ENCODE measurements around the gene ZNF444. TPM values are rescaled to one million over a fixed set of nuclear protein-coding genes. Genes with fewer than 3 reads are reported as not detected.
A peak's percentile ranks its signal among the peaks of the same experiment; 100 is the strongest.

ZNF444 gene
- total RNA-seq, 4 donors from 2014 or later, result 10.6 to 22.1 (median 15.6) TPM

DNA sequence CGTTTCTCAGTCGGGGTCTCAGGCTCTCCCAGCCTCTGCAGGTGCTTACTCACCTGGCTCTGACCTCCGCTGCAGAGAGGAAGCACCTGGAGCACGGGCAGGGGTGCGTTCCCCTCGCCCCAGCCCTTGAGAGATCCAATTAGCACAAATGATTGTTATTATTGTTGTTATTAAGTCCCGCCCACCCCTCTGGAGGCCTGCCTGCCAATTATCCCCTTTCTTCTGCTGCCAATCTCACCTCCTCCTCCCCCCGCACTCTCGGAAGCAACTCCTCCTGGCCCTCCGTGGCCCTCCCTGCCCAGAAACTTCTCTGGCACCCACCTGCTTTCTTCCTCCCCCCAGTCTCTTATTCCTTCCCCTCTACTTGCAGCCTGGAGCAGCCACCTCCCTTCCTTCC is 28.8 kb upstream of the ZNF444 start:
- Histone ChIP-seq H3K4me3 (no peak overlapping the region), H3K36me3 (peaks cover 0 to 19% (median 0%) of the 10 kb centered on the region in 3 donors), H3K9me3 (no peaks in the 10 kb centered on the region), H3K27ac (peak overlapping the region in 3 of 4 donors; percentile 33 to 69 (median 39)), H3K27me3 (no peaks in the 10 kb centered on the region), H3K4me1 (peaks cover 63 to 99% (median 84%) of the 10 kb centered on the region in 3 donors)
- intact Hi-C loops (cut with DNase I), result no loop called here
- 47 to 52% methylated on average over 7 to 10 of the region's 10 CpGs for WGBS, 2 donors
- no peak for DNase-seq
- TF ChIP-seq, protein P1, sequence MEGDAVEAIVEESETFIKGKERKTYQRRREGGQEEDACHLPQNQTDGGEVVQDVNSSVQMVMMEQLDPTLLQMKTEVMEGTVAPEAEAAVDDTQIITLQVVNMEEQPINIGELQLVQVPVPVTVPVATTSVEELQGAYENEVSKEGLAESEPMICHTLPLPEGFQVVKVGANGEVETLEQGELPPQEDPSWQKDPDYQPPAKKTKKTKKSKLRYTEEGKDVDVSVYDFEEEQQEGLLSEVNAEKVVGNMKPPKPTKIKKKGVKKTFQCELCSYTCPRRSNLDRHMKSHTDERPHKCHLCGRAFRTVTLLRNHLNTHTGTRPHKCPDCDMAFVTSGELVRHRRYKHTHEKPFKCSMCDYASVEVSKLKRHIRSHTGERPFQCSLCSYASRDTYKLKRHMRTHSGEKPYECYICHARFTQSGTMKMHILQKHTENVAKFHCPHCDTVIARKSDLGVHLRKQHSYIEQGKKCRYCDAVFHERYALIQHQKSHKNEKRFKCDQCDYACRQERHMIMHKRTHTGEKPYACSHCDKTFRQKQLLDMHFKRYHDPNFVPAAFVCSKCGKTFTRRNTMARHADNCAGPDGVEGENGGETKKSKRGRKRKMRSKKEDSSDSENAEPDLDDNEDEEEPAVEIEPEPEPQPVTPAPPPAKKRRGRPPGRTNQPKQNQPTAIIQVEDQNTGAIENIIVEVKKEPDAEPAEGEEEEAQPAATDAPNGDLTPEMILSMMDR (IDR thresholded peaks at IDR 0.05), result no peak

DNA sequence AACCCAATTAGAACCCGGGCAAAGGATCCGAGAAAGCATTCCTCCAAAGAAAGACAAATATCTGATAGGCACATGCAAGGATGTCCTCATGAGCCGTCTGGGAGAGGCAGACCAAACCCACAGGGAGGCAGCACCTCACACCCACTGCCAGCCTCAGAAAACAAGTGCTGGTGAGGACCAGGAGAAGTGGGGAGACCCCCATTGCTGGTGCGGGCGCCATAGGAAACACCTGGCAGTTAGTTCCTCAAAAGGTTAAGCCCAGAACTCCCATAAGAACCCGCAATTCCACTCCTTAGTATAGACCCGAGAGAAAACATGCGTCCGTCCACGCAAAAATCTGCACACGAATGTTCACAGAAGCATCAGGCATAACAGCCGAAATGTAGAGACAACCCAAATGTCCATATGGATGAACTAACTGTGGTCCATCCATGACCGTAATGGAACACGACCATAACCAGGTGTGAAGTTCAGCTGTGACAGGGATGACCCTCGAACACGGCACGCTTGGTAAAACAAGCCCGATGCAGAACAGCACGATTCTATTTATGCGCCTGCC is 27.9 kb upstream of the ZNF444 start:
- WGBS, 2 donors, result 64 to 73% methylated on average over 17 to 20 of the region's 20 CpGs
- H3K27ac ChIP-seq, result peak overlapping the region in 3 of 4 donors; percentile 33 to 69 (median 39)

DNA sequence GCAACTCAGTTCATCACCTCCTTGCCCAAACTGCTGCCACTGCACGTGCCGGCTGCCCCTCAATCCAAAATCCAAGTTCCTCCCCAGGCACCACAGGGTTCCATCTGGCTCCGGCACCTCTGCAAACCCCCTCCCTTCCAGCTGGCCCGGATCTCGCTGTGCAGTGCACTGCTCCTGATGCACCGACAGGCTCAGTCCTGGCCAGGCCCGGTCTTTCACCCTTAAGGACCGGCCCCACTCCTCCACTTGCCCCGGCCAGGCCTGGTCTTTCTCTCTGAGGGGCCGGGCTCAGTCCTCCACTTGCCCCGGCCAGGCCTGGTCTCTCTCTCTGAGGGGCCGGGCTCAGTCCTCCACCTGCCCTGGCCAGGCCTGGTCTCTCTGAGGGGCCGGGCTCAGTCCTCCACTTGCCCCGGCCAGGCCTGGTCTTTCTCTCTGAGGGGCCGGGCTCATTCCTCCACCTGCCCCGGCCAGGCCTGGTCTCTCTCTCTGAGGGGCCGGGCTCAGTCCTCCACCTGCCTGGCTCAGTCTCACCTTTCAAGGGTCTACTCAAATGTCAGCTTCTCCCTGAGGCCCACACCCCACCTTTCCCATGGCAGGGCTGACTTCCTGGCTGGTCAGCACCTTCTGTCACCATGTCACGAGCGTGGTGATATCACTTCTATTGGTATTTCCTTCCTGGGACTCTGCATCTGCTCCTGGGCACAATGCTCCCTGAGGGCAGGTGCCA is 26.9 kb upstream of the ZNF444 start:
- TF ChIP-seq, protein P1 (IDR thresholded peaks at IDR 0.05), result no peak
- TF ChIP-seq POLR2A (IDR thresholded peaks at IDR 0.05), result no peak
- no peak overlapping the region for H3K27ac ChIP-seq
- intact Hi-C loops (cut with DNase I), result no loop called here
- H3K4me3 ChIP-seq, result no peak overlapping the region
- peaks cover 0 to 19% (median 0%) of the 10 kb centered on the region in 3 donors for H3K36me3 ChIP-seq
- H3K9me3 ChIP-seq, result no peaks in the 10 kb centered on the region
- peaks cover 64 to 99% (median 84%) of the 10 kb centered on the region in 3 donors for H3K4me1 ChIP-seq
- H3K27me3 ChIP-seq, result no peaks in the 10 kb centered on the region
- 72 to 84% methylated on average over 14 to 18 of the region's 19 CpGs for WGBS, 2 donors
- no peak for DNase-seq

More for the DNA sequence above, 27.9 kb upstream of the ZNF444 start:
- Histone ChIP-seq H3K27me3 (no peaks in the 10 kb centered on the region), H3K36me3 (peaks cover 0 to 19% (median 0%) of the 10 kb centered on the region in 3 donors), H3K4me1 (peaks cover 64 to 99% (median 84%) of the 10 kb centered on the region in 3 donors), H3K9me3 (no peaks in the 10 kb centered on the region), H3K4me3 (no peak overlapping the region)
- DNase-seq, result no peak
- TF ChIP-seq, protein P1 (IDR thresholded peaks at IDR 0.05), result no peak
- TF ChIP-seq POLR2A (IDR thresholded peaks at IDR 0.05), result no peak
- intact Hi-C loops (cut with DNase I), result no loop called here

DNA sequence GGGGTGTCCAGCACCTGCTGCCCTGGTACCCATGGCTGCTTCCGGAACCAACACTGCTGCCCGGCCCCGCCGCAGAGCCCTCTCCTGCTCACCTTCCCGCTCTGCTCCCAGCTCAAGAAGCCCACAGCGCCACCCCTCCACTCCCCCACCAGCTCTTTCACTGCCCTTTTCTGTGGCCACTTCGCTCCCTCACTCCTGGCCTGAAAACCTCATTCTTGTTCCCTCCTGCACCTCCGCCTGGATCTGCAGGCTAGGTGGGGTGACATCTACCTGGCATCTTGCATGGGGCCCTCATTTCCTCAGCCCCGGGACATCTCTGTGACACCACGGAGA is 26.3 kb upstream of the ZNF444 start:
- H3K4me1 ChIP-seq, result peaks cover 66 to 99% (median 84%) of the 10 kb centered on the region in 3 donors
- DNase-seq, result no peak
- peaks cover 0 to 19% (median 0%) of the 10 kb centered on the region in 3 donors for H3K36me3 ChIP-seq
- no peak overlapping the region for H3K27ac ChIP-seq
- TF ChIP-seq, protein P1 (IDR thresholded peaks at IDR 0.05), result no peak
- no peak for TF ChIP-seq POLR2A (IDR thresholded peaks at IDR 0.05)
- no peak overlapping the region for H3K4me3 ChIP-seq
- intact Hi-C loops (cut with DNase I), result no loop called here
- H3K9me3 ChIP-seq, result no peaks in the 10 kb centered on the region
- H3K27me3 ChIP-seq, result no peaks in the 10 kb centered on the region
- 79 to 85% methylated on average over 6 to 9 of the region's 10 CpGs for WGBS, 2 donors

DNA sequence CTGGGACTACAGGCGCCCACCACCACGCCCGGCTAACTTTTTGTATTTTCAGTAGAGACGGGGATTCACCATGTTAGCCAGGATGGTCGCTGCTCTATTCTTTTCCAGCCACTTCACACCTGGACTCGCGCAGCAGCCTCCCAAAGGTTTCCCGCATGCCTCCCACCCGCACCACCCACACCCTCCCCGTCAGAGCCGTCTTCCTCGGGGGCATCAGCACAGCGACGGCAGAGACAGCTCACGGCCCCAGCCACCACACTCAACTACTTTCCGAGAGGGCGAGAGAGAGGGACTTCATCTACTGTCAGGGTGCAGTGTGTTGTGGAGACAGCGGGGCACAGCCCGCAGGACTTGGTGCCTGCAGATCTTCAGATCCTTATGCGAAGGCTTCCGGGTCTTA is 25.6 kb upstream of the ZNF444 start:
- Histone ChIP-seq H3K27ac (peak overlapping the region in 1 of 4 donors; percentile 2), H3K9me3 (no peaks in the 10 kb centered on the region), H3K4me1 (peaks cover 68 to 99% (median 80%) of the 10 kb centered on the region in 3 donors), H3K4me3 (no peak overlapping the region), H3K27me3 (no peaks in the 10 kb centered on the region), H3K36me3 (peaks cover 0 to 19% (median 0%) of the 10 kb centered on the region in 3 donors)
- no peak for DNase-seq
- no peak for TF ChIP-seq POLR2A (IDR thresholded peaks at IDR 0.05)
- TF ChIP-seq, protein P1 (IDR thresholded peaks at IDR 0.05), result no peak
- intact Hi-C loops (cut with DNase I), result no loop called here
- 82 to 95% methylated on average over 14 to 16 of the region's 21 CpGs for WGBS, 2 donors

Measured in esophagus squamous epithelium (tissue), 5 donors.